Natural killer cell (primary cell): ENCODE measurements around the gene GCH1. TPM values are rescaled to one million over a fixed set of nuclear protein-coding genes. Genes with fewer than 3 reads are reported as not detected.

Experiments used
- ATAC-seq, 3 donors: fragments of 150-1000 bp in 2 of 3; fragments of 200-7000 bp in 1 of 3; cut with Tn5 transposase; 1 replicate in 1 of 3; 2 replicates in 2 of 3; pipeline ENCODE4 v1.10.0; 2021; ENCODE audit warnings: mild to moderate bottlenecking in 2 of 3, moderate library complexity in 2 of 3
- DNase-seq, 2 donors: peaks; one replicate each; pipeline versions ENCODE4 v3.0.0 to v3.0.0-alpha.2; 2013 to 2021; ENCODE audit warnings: mixed read lengths in 1 of 2
- H3K27ac ChIP-seq: one replicate; pipeline ENCODE4 v1.5.1; 2013; ENCODE audit warnings: mild to moderate bottlenecking, low read length
- H3K27me3 ChIP-seq: one replicate; pipeline ENCODE4 v1.6.1; 2013; ENCODE audit warnings: low read length; ENCODE audit not compliant: control insufficient read depth, insufficient read depth
- H3K36me3 ChIP-seq: one replicate; pipeline ENCODE4 v1.6.1; 2013; ENCODE audit warnings: low read length; ENCODE audit not compliant: control insufficient read depth, insufficient read depth
- H3K4me1 ChIP-seq: one replicate; pipeline ENCODE4 v1.6.1; 2013; ENCODE audit warnings: low read length; ENCODE audit not compliant: control insufficient read depth, insufficient read depth
- H3K4me3 ChIP-seq: one replicate; pipeline ENCODE4 v1.5.1; 2013; ENCODE audit warnings: low read length
- H3K9me3 ChIP-seq: one replicate; pipeline ENCODE4 v1.6.1; 2013; ENCODE audit warnings: low read length; ENCODE audit not compliant: control insufficient read depth, insufficient read depth
- H3K27ac Mint-ChIP-seq, 2 donors: one replicate each; pipeline ENCODE4 v1.8.0; 2022; ENCODE audit warnings: mild to moderate bottlenecking in 2 of 2, mixed read lengths in 2 of 2, moderate library complexity in 1 of 2
- H3K27me3 Mint-ChIP-seq, 2 donors: one replicate each; pipeline ENCODE4 v1.8.0; 2022; ENCODE audit warnings: low read depth in 2 of 2, mixed read lengths in 2 of 2
- H3K36me3 Mint-ChIP-seq: one replicate; pipeline ENCODE4 v1.8.0; 2022; ENCODE audit warnings: mixed read lengths
- H3K4me1 Mint-ChIP-seq, 2 donors: one replicate each; pipeline ENCODE4 v1.8.0; 2022; ENCODE audit warnings: mixed read lengths in 2 of 2
- H3K4me3 Mint-ChIP-seq: one replicate; pipeline ENCODE4 v1.8.0; 2022; ENCODE audit warnings: mild to moderate bottlenecking, moderate library complexity, mixed read lengths
- H3K9me3 Mint-ChIP-seq, 2 donors: one replicate each; pipeline ENCODE4 v1.8.0; 2022; ENCODE audit warnings: mixed read lengths in 2 of 2
- CTCF ChIP-seq: fragments of 200-600 bp; IDR thresholded peaks from one replicate; pipeline ENCODE4 v1.8.0; 2022; ENCODE audit warnings: antibody characterized with exemption
- WGBS: methylation state at CpG from one replicate; pipeline ENCODE4 v1.1.7; 2013; ENCODE audit warnings: missing lambda C conversion rate; ENCODE audit not compliant: insufficient coverage; 5-methylcytosine and 5-hydroxymethylcytosine counted together
- intact Hi-C: fragments of 100-400 bp; cut with micrococcal nuclease; formaldehyde crosslinking; loops from one replicate; pipeline ENCODE4 v1.14.2; 2022
- total RNA-seq, 4 donors: library from RNA; stranded (reverse); fragments of 120-200 nt in 1 of 4; gene quantifications; one replicate each; pipeline versions ENCODE4 v1.2.3 to v1.2.4, GENCODE V29; 2013 to 2022

Gene GCH1
- total RNA-seq, 3 donors from 2014 or later (not counting 1 experiment from before 2014, with no cell fraction given), result 51.7 to 71.5 (median 52.6) TPM

GRCh38 chr14:54893151-54893760, 9.4 kb downstream of the GCH1 start:
- WGBS, result 92% methylated on average over 1 of the region's 3 CpGs
- peak in 1 of 2 donors; percentile 71 for DNase-seq

GRCh38 chr14:54891471-54892245, 11.0 kb downstream of the GCH1 start:
- Mint-ChIP-seq H3K36me3 (no peaks in the 10 kb centered on the region), H3K4me1 (peaks cover 60 to 70% of the 10 kb centered on the region in 2 donors), H3K9me3 (no peaks in the 10 kb centered on the region), H3K27ac (peak overlapping the region in 1 of 2 donors; percentile 57), H3K27me3 (no peaks in the 10 kb centered on the region), H3K4me3 (no peak overlapping the region)
- no peaks in the 10 kb centered on the region for H3K9me3 ChIP-seq
- H3K4me1 ChIP-seq, result no peaks in the 10 kb centered on the region
- no peak for DNase-seq
- H3K36me3 ChIP-seq, result no peaks in the 10 kb centered on the region
- no peak for TF ChIP-seq CTCF
- H3K27me3 ChIP-seq, result no peaks in the 10 kb centered on the region
- WGBS, result 96% methylated on average over 8 of the region's 10 CpGs
- no peak overlapping the region for H3K27ac ChIP-seq
- intact Hi-C loops, result no loop called here
- H3K4me3 ChIP-seq, result no peak overlapping the region
- ATAC-seq, result no peak

More at GRCh38 chr14:54893151-54893760, 9.4 kb downstream of the GCH1 start:
- Histone ChIP-seq H3K36me3 (no peaks in the 10 kb centered on the region), H3K27me3 (no peaks in the 10 kb centered on the region), H3K4me1 (no peaks in the 10 kb centered on the region), H3K27ac (no peak overlapping the region), H3K9me3 (no peaks in the 10 kb centered on the region), H3K4me3 (no peak overlapping the region)
- peak; percentile 97 for TF ChIP-seq CTCF
- Mint-ChIP-seq H3K4me3 (no peak overlapping the region), H3K4me1 (peaks cover 52 to 62% of the 10 kb centered on the region in 2 donors), H3K36me3 (no peaks in the 10 kb centered on the region), H3K27me3 (no peaks in the 10 kb centered on the region), H3K9me3 (no peaks in the 10 kb centered on the region), H3K27ac (peak overlapping the region in 1 of 2 donors; percentile 10)
- peak; percentile 73 to 96 (median 83) for ATAC-seq
- intact Hi-C loops, result loop anchor here (1.0 kb wide), 1 partner anchor 12 kb away; no protein-coding TSS in a partner anchor

GRCh38 chr14:54890788-54891187, 11.8 kb downstream of the GCH1 start:
- intact Hi-C loops, result no loop called here
- Histone ChIP-seq H3K4me1 (no peaks in the 10 kb centered on the region), H3K4me3 (no peak overlapping the region), H3K27ac (no peak overlapping the region), H3K9me3 (no peaks in the 10 kb centered on the region), H3K36me3 (no peaks in the 10 kb centered on the region), H3K27me3 (no peaks in the 10 kb centered on the region)
- ATAC-seq (no peak), DNase-seq (no peak)
- Mint-ChIP-seq H3K9me3 (no peaks in the 10 kb centered on the region), H3K4me3 (no peak overlapping the region), H3K4me1 (peaks cover 63 to 67% of the 10 kb centered on the region in 2 donors), H3K36me3 (no peaks in the 10 kb centered on the region), H3K27ac (peak overlapping the region in 1 of 2 donors; percentile 28), H3K27me3 (no peaks in the 10 kb centered on the region)
- no peak for TF ChIP-seq CTCF
- 87% methylated on average over 1 of the region's 1 CpG for WGBS
